IMR-90 (cell line): ENCODE results near the gene ADAMTS17. TPM values are rescaled to one million over a fixed set of nuclear protein-coding genes. Genes with fewer than 3 reads are reported as not detected.

Experiments used
- ATAC-seq: fragments of 200-7000 bp; cut with Tn5 transposase; 2 replicates; pipeline ENCODE4 v1.9.1; 2020; ENCODE audit warnings: low read depth, mild to moderate bottlenecking, moderate library complexity
- BruUV-seq: library from RNA; stranded (reverse); fragments of 400-500 nt; replicated peaks from 2 replicates; lab custom pipeline; 2021; lab: Mats Ljungman, UMichigan
- CTCF ChIA-PET: fragments of 300-600 bp; formaldehyde crosslinking; extraction: SDS; loops from one replicate; lab custom pipeline; 2021; ENCODE audit warnings: antibody characterized with exemption; lab: Yijun Ruan, JAX
- POLR2A ChIA-PET: fragments of 300-600 bp; sonication (Branson Sonifier 250); formaldehyde crosslinking; loops from one replicate; lab custom pipeline; 2022; ENCODE audit warnings: antibody characterized with exemption; ENCODE audit not compliant: unreplicated experiment; lab: Charles Lee
- DNase-seq: peaks from one replicate; pipeline ENCODE4 v3.0.0; 2013
- H2AFZ ChIP-seq: replicated peaks from 2 replicates; pipeline ENCODE3; 2013; ENCODE audit warnings: low read length, mild to moderate bottlenecking; ENCODE audit not compliant: poor library complexity
- H2AK5ac ChIP-seq: 2 replicates; pipeline ENCODE4 v1.6.1; 2013; ENCODE audit warnings: low read depth, low read length, inconsistent platforms
- H2AK9ac ChIP-seq: replicated peaks from 2 replicates; pipeline ENCODE3; 2013; ENCODE audit warnings: mild to moderate bottlenecking, low read depth, low read length, moderate library complexity; ENCODE audit not compliant: poor library complexity
- H2BK120ac ChIP-seq: 2 replicates; pipeline ENCODE4 v1.6.1; 2013; ENCODE audit warnings: low read depth, low read length, inconsistent platforms
- H2BK15ac ChIP-seq: 3 replicates; pipeline ENCODE4 v1.6.1; 2013; ENCODE audit warnings: low read depth, low read length, inconsistent platforms
- H2BK20ac ChIP-seq: 2 replicates; pipeline ENCODE4 v1.6.1; 2013; ENCODE audit warnings: low read depth, mild to moderate bottlenecking, inconsistent platforms, low read length, moderate library complexity
- H2BK5ac ChIP-seq: 2 replicates; pipeline ENCODE4 v1.6.1; 2013; ENCODE audit warnings: mild to moderate bottlenecking, low read depth, low read length, inconsistent platforms; ENCODE audit not compliant: poor library complexity, severe bottlenecking
- H3K14ac ChIP-seq: replicated peaks from 2 replicates; pipeline ENCODE4 v1.6.1; 2013; ENCODE audit warnings: low read depth, low read length, inconsistent platforms
- H3K18ac ChIP-seq: 2 replicates; pipeline ENCODE4 v1.6.1; 2013; ENCODE audit warnings: low read depth, low read length, control low read depth
- H3K23ac ChIP-seq: 2 replicates; pipeline ENCODE4 v1.6.1; 2013; ENCODE audit warnings: low read depth, low read length, inconsistent platforms
- H3K27ac ChIP-seq: 2 replicates; pipeline ENCODE4 v1.5.1; 2013; ENCODE audit warnings: mild to moderate bottlenecking, control low read depth, low read length; ENCODE audit not compliant: insufficient read depth
- H3K27me3 ChIP-seq: 2 replicates; pipeline ENCODE4 v1.6.1; 2013; ENCODE audit warnings: low read length; ENCODE audit not compliant: control insufficient read depth, insufficient read depth
- H3K36me3 ChIP-seq: 2 replicates; pipeline ENCODE4 v1.6.1; 2013; ENCODE audit warnings: low read length, mixed read lengths; ENCODE audit not compliant: control insufficient read depth, insufficient read depth
- H3K4ac ChIP-seq: 2 replicates; pipeline ENCODE4 v1.6.1; 2013; ENCODE audit warnings: low read depth, low read length, inconsistent platforms
- H3K4me1 ChIP-seq: 2 replicates; pipeline ENCODE4 v1.6.1; 2013; ENCODE audit warnings: low read length, mixed read lengths; ENCODE audit not compliant: control insufficient read depth, insufficient read depth
- H3K4me2 ChIP-seq: 2 replicates; pipeline ENCODE4 v1.6.1; 2013; ENCODE audit warnings: low read depth, mild to moderate bottlenecking, control low read depth, low read length, moderate library complexity
- H3K4me3 ChIP-seq: 2 replicates; pipeline ENCODE4 v1.5.1; 2013; ENCODE audit warnings: low read depth, mild to moderate bottlenecking, control low read depth, low read length, moderate library complexity; ENCODE audit not compliant: insufficient read depth
- H3K56ac ChIP-seq: 2 replicates; pipeline ENCODE4 v1.6.1; 2013; ENCODE audit warnings: low read length, inconsistent platforms; ENCODE audit not compliant: insufficient read depth; ENCODE audit errors: extremely low read depth
- H3K79me1 ChIP-seq, 2 experiments: 2 replicates each; pipeline ENCODE4 v1.6.1; 2013; ENCODE audit warnings: low read length in 2 of 2, inconsistent platforms in 1 of 2, low read depth in 1 of 2
- H3K9ac ChIP-seq: 2 replicates; pipeline ENCODE4 v1.6.1; 2013; ENCODE audit warnings: low read depth, low read length, control low read depth
- H3K9me1 ChIP-seq: 2 replicates; pipeline ENCODE4 v1.6.1; 2013; ENCODE audit warnings: low read length, inconsistent platforms; ENCODE audit not compliant: insufficient read depth
- H3K9me3 ChIP-seq: 2 replicates; pipeline ENCODE4 v1.6.1; 2013; ENCODE audit warnings: low read length; ENCODE audit not compliant: control insufficient read depth, insufficient read depth
- H4K20me1 ChIP-seq: 2 replicates; pipeline ENCODE4 v1.6.1; 2013; ENCODE audit warnings: low read length, inconsistent platforms; ENCODE audit not compliant: insufficient read depth
- H4K5ac ChIP-seq: 2 replicates; pipeline ENCODE4 v1.6.1; 2013; ENCODE audit warnings: mild to moderate bottlenecking, low read depth, low read length, control low read depth
- H4K8ac ChIP-seq, 2 experiments: 2 replicates each; pipeline ENCODE4 v1.6.1; 2013; ENCODE audit warnings: low read depth in 2 of 2, low read length in 2 of 2, control low read depth in 1 of 2, inconsistent platforms in 1 of 2
- H4K91ac ChIP-seq: 2 replicates; pipeline ENCODE4 v1.6.1; 2013; ENCODE audit warnings: low read depth, low read length, inconsistent platforms; ENCODE audit not compliant: insufficient read depth
- CTCF ChIP-seq: conservative IDR thresholded peaks from 2 replicates; pipeline ENCODE4 v1.5.1; 2012; ENCODE audit warnings: mild to moderate bottlenecking, low read depth, low read length, improper control_type of control experiment
- MXI1 ChIP-seq: IDR thresholded peaks from 2 replicates; pipeline ENCODE4 v1.6.1; 2012; ENCODE audit warnings: low read depth, mild to moderate bottlenecking, low read length, moderate library complexity, borderline replicate concordance
- NFE2L2 ChIP-seq: fragments of 150-350 bp; IDR thresholded peaks from 2 replicates; pipeline ENCODE4 v1.6.1; 2016; ENCODE audit warnings: low read depth, mild to moderate bottlenecking, low read length
- POLR2A ChIP-seq: IDR thresholded peaks from 2 replicates; pipeline ENCODE4 v1.6.1; 2012; ENCODE audit warnings: mild to moderate bottlenecking, low read depth, low read length
- RAD21 ChIP-seq: IDR thresholded peaks from 2 replicates; pipeline ENCODE4 v1.6.1; 2012; ENCODE audit warnings: low read length, improper control_type of control experiment
- RCOR1 ChIP-seq: IDR thresholded peaks from 2 replicates; pipeline ENCODE4 v1.6.1; 2012; ENCODE audit warnings: mild to moderate bottlenecking, low read length, improper control_type of control experiment; ENCODE audit not compliant: insufficient replicate concordance
- RFX5 ChIP-seq: IDR thresholded peaks from 2 replicates; pipeline ENCODE4 v1.8.0; 2012; ENCODE audit warnings: low read depth, mild to moderate bottlenecking, low read length, moderate library complexity
- SMC3 ChIP-seq: fragments of 150-350 bp; IDR thresholded peaks from 2 replicates; pipeline ENCODE4 v1.6.1; 2016; ENCODE audit warnings: low read depth, mild to moderate bottlenecking, antibody characterized with exemption, low read length, moderate library complexity
- USF2 ChIP-seq: fragments of 150-350 bp; IDR thresholded peaks from 2 replicates; pipeline ENCODE4 v1.6.1; 2017; ENCODE audit warnings: mild to moderate bottlenecking, antibody characterized with exemption, low read length, low read depth
- WGBS, 2 experiments: methylation state at CpG; one replicate each; pipeline versions ENCODE4 v1.1.5 to v1.1.7; 2013; ENCODE audit warnings: missing lambda C conversion rate in 2 of 2; ENCODE audit not compliant: insufficient read length in 1 of 2; ENCODE audit errors: extremely low coverage in 2 of 2; 5-methylcytosine and 5-hydroxymethylcytosine counted together
- dilution Hi-C: fragments of 300-500 bp; cut with HindIII; formaldehyde crosslinking; loops from one replicate; pipeline ENCODE4 v1.14.3; 2018; ENCODE audit warnings: low sequenced_read_pairs; ENCODE audit not compliant: unreplicated experiment
- in situ Hi-C: fragments of 300-500 bp; cut with MboI; formaldehyde crosslinking; loops from 3 replicates; pipeline ENCODE4 v1.14.3; 2019; ENCODE audit warnings: low sequenced_read_pairs, inconsistent platforms, mixed read lengths
- intact Hi-C: fragments of 100-400 bp; cut with micrococcal nuclease; formaldehyde crosslinking; loops from 2 replicates; pipeline ENCODE4 v1.10.0; 2022
- polyA plus RNA-seq, 3 experiments: library from polyadenylated mRNA; depleted of rRNA; stranded (reverse); fragments of >200 nt; gene quantifications; 2 replicates each; pipeline ENCODE4 v1.2.3, GENCODE V29; 2012; ENCODE audit warnings: low replicate concordance in 1 of 3
- total RNA-seq: library from RNA; depleted of rRNA; stranded (reverse); fragments of >200 nt; gene quantifications from 2 replicates; pipeline ENCODE4 v1.2.3, GENCODE V29; 2012

Gene ADAMTS17
- total and polyA plus RNA-seq, 2 of the 4 experiments (the other 2 are of a cell fraction), result 0.03 TPM; not detected in 1

- Histone ChIP-seq H3K4ac (no peak overlapping the region), H2BK120ac (no peak overlapping the region), H3K4me1 (no peaks in the 10 kb centered on the region), H3K27ac (no peak overlapping the region), H3K4me2 (no peak overlapping the region), H4K5ac (no peak overlapping the region), H3K18ac (no peak overlapping the region), H3K4me3 (no peak overlapping the region), H3K9ac (no peak overlapping the region), H2BK5ac (no peak overlapping the region), H2BK20ac (no peak overlapping the region), H2AK5ac (no peak overlapping the region), H3K27me3 (no peaks in the 10 kb centered on the region), H3K79me1 (no peaks in the 10 kb centered on the region), H2AK9ac (no peak overlapping the region), H3K9me3 (peaks cover 47% of the 10 kb centered on the region), H4K8ac (no peak overlapping the region), H3K23ac (no peak overlapping the region), H3K9me1 (no peaks in the 10 kb centered on the region), H4K20me1 (no peaks in the 10 kb centered on the region), H3K14ac (no peak overlapping the region), H3K56ac (no peak overlapping the region), H3K36me3 (no peaks in the 10 kb centered on the region), H2AFZ (no peak overlapping the region), H2BK15ac (no peak overlapping the region), H4K91ac (no peak overlapping the region)
- WGBS, 2 experiments, result 3% methylated on average over 6 of the region's 16 CpGs; no CpG with 5 or more reads in 1 of the 2 experiments
- in situ Hi-C loops, result no loop called here
- no TSS peak for BruUV-seq
- TF ChIP-seq RAD21 (no peak), RCOR1 (no peak), USF2 (no peak), NFE2L2 (no peak), POLR2A (no peak), RFX5 (no peak), CTCF (no peak), SMC3 (no peak), MXI1 (no peak)
- ChIA-PET CTCF (no interaction called here), POLR2A (no interaction called here)
- ATAC-seq (no peak), DNase-seq (no peak)
- intact Hi-C loops, result no loop called here
- dilution Hi-C loops, result no loop called here
Observed at GRCh38 chr15:100307241-100308212, 34.2 kb downstream of the ADAMTS17 start.
